Kidney (tissue), 14 donors: ENCODE measurements around the gene STK16. TPM values are rescaled to one million over a fixed set of nuclear protein-coding genes. Genes with fewer than 3 reads are reported as not detected.
"Not testable (repeated sequence)": the region's sequence is repeated elsewhere in the genome, so short reads cannot be mapped to it uniquely, and the experiment has no call there.

ENCODE experiments used
- DNase-seq, 5 donors: peaks; one replicate each; pipeline ENCODE4 v3.0.0-alpha.2; 2013 to 2020
- FAIRE-seq: peaks from 2 replicates; lab custom pipeline; 2012; peaks lifted over from hg19 to GRCh38; lab: Jason Lieb, UNC
- H3K27ac ChIP-seq, 2 donors: one replicate each; pipeline ENCODE4 v1.7.0; 2013; ENCODE audit warnings: low read depth in 2 of 2, low read length in 2 of 2, inconsistent platforms in 1 of 2
- H3K27me3 ChIP-seq: one replicate; pipeline ENCODE4 v1.7.1; 2013; ENCODE audit warnings: low read length, inconsistent platforms; ENCODE audit not compliant: control insufficient read depth, insufficient read depth
- H3K36me3 ChIP-seq, 3 donors: one replicate each; pipeline versions ENCODE4 v1.7.0 to v1.7.1; 2013; ENCODE audit warnings: low read length in 3 of 3, control low read depth in 1 of 3, inconsistent platforms in 1 of 3; ENCODE audit not compliant: insufficient read depth in 3 of 3, control insufficient read depth in 2 of 3
- H3K4me1 ChIP-seq, 3 donors: one replicate each; pipeline versions ENCODE4 v1.7.0 to v1.7.1; 2013; ENCODE audit warnings: low read length in 3 of 3, inconsistent platforms in 1 of 3, low read depth in 1 of 3; ENCODE audit not compliant: control insufficient read depth in 2 of 3, insufficient read depth in 2 of 3
- H3K4me3 ChIP-seq, 3 donors: one replicate each; pipeline versions ENCODE4 v1.7.0 to v1.8.1; 2013; ENCODE audit warnings: low read length in 3 of 3, control low read depth in 1 of 3, inconsistent platforms in 1 of 3
- H3K9ac ChIP-seq, 3 donors: one replicate each; pipeline versions ENCODE4 v1.7.0 to v1.7.1; 2013; ENCODE audit warnings: low read length in 3 of 3, control low read depth in 1 of 3, inconsistent platforms in 1 of 3
- H3K9me3 ChIP-seq, 3 donors: one replicate each; pipeline versions ENCODE4 v1.7.0 to v1.7.1; 2013; ENCODE audit warnings: low read length in 3 of 3, control low read depth in 1 of 3, inconsistent platforms in 1 of 3; ENCODE audit not compliant: control insufficient read depth in 2 of 3, insufficient read depth in 1 of 3
- CTCF ChIP-seq: IDR thresholded peaks from 3 replicates; pipeline ENCODE4 v1.5.1; 2012; ENCODE audit warnings: mild to moderate bottlenecking, moderate library complexity, borderline replicate concordance; ENCODE audit not compliant: insufficient read depth; ENCODE audit errors: extremely low read depth
- intact Hi-C: fragments of 100-400 bp; cut with DNase I; formaldehyde crosslinking; loops from one replicate; pipeline ENCODE4 v1.11.1; 2022
- polyA plus RNA-seq: library from polyadenylated mRNA; stranded (reverse); fragments of 350-450 nt; fragmentation: Illumina TruSeq; extraction: RNeasy Lipid Tissue Mini Kit (QIAGEN cat#74804); gene quantifications from one replicate; pipeline ENCODE4 v1.2.3, GENCODE V29; 2014; ENCODE audit warnings: low read depth, low replicate concordance; ENCODE audit not compliant: insufficient read depth
- total RNA-seq: library from RNA; stranded (reverse); fragmentation: NEBNext Ultra II Directional; extraction: Animal tissue kit (Norgen Biotek cat#: 25700); gene quantifications from one replicate; pipeline ENCODE4 v1.2.1, GENCODE V29; 2021
- donor health status: control.
- donor health status: control.
- donor health status: control.
- donor health status: control.
- donor health status: control.
- donor health status: DM: yes; HTN: yes; CAD: no.
- donor health status: Normal renal cell carcinoma (clear cell type).

Gene STK16
- total and polyA plus RNA-seq, 2 donors from 2014 or later = 29.9 to 53.8 TPM

- H3K9ac ChIP-seq = no peak overlapping the region
- no peaks in the 10 kb centered on the region for H3K27me3 ChIP-seq
- H3K27ac ChIP-seq = no peak overlapping the region
- no peak for FAIRE-seq
- no peak for DNase-seq
- no peaks in the 10 kb centered on the region for H3K9me3 ChIP-seq
- intact Hi-C loops = no loop called here
- no peak overlapping the region for H3K4me3 ChIP-seq
- no peak for TF ChIP-seq CTCF
- H3K36me3 ChIP-seq = no peaks in the 10 kb centered on the region
- no peaks in the 10 kb centered on the region for H3K4me1 ChIP-seq
Observed at GRCh38 chr2:219199470-219200211, 45.6 kb upstream of the STK16 start.

- H3K4me3 ChIP-seq, FAIRE-seq, DNase-seq, H3K27me3 ChIP-seq, intact Hi-C loops, H3K4me1 ChIP-seq, H3K9me3 ChIP-seq, H3K9ac ChIP-seq, H3K36me3 ChIP-seq, H3K27ac ChIP-seq: not testable (repeated sequence)
Observed at GRCh38 chr2:219200502-219201326, 44.6 kb upstream of the STK16 start.

- peak in 1 of 5 donors; percentile 58 for DNase-seq
- intact Hi-C loops = not testable (repeated sequence)
Observed at GRCh38 chr2:219201331-219201730, 43.9 kb upstream of the STK16 start.

GRCh38 chr2:219204425-219205164 lies 40.7 kb upstream of the STK16 start:
- Histone ChIP-seq H3K9me3 (no peaks in the 10 kb centered on the region), H3K4me3 (no peak overlapping the region), H3K9ac (no peak overlapping the region), H3K4me1 (peaks cover 8 to 14% (median 9%) of the 10 kb centered on the region in 3 donors), H3K27ac (no peak overlapping the region), H3K27me3 (no peaks in the 10 kb centered on the region), H3K36me3 (peaks cover 0 to 15% (median 10%) of the 10 kb centered on the region in 3 donors)
- TF ChIP-seq CTCF = no peak
- DNase-seq (peak in 1 of 5 donors; percentile 30), FAIRE-seq (no peak)
- intact Hi-C loops = no loop called here

More at GRCh38 chr2:219201331-219201730, 43.9 kb upstream of the STK16 start:
- H3K36me3 ChIP-seq, H3K4me1 ChIP-seq, H3K9ac ChIP-seq, H3K27me3 ChIP-seq, H3K9me3 ChIP-seq, FAIRE-seq, H3K27ac ChIP-seq, H3K4me3 ChIP-seq: not testable (repeated sequence)
